ENCODE data around the gene MTHFSD. TPM values are rescaled to one million over a fixed set of nuclear protein-coding genes. Genes with fewer than 3 reads are reported as not detected.

The MTHFSD gene
- total RNA-seq, 1 donor from 2014 or later, result 35.0 TPM

DNA sequence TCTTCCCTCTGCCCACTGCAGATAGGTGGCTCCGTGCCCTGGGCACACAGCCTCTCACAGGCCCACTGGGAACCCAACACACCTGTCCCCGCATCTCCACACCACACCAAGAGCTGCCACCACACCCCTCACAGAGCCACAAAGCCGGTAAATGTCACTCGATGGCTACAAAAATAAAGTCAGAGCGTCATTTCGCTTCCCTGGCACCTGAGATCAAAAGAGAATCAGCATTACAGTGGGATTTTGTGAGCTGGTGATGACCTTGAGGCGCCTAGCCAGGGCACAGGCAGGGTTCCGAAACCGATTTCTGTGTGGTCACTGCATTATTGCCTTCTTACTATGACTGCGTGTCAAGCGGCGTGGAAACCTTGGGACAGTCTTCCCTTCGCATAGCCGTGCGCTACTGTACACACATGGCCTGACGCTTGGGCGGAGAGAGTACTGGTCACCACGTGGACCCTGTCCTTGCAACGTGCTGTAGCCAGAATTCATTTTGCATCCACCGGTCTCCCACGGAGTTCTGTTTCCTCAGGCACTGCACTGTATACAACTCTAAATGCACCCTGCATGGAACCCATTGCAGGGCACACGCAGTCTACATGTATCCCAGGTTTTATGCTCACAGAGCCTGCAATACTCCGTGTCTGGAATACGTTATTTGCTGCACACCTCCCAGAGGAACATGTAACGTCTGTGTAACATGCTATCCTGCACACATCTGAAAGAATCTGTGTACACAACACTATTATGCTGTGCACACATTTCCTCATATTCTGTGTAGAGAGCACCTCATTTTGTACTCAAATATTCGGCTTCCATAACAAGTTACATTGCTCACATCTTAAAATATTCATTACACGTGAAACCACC, 50.5 kb downstream of the MTHFSD start:
- CTCF ChIA-PET, result no interaction called here
- H3K9me3 Mint-ChIP-seq, result no peaks in the 10 kb centered on the region
- peaks cover 78% of the 10 kb centered on the region for H3K27me3 Mint-ChIP-seq
- peak overlapping the region; percentile 52 for H3K4me3 Mint-ChIP-seq
- TF ChIP-seq, protein P1, sequence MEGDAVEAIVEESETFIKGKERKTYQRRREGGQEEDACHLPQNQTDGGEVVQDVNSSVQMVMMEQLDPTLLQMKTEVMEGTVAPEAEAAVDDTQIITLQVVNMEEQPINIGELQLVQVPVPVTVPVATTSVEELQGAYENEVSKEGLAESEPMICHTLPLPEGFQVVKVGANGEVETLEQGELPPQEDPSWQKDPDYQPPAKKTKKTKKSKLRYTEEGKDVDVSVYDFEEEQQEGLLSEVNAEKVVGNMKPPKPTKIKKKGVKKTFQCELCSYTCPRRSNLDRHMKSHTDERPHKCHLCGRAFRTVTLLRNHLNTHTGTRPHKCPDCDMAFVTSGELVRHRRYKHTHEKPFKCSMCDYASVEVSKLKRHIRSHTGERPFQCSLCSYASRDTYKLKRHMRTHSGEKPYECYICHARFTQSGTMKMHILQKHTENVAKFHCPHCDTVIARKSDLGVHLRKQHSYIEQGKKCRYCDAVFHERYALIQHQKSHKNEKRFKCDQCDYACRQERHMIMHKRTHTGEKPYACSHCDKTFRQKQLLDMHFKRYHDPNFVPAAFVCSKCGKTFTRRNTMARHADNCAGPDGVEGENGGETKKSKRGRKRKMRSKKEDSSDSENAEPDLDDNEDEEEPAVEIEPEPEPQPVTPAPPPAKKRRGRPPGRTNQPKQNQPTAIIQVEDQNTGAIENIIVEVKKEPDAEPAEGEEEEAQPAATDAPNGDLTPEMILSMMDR (IDR thresholded peaks at IDR 0.05), result no peak
- intact Hi-C loops (cut with micrococcal nuclease), result loop anchor here (5.0 kb wide), 1 partner anchor 592 kb away; no protein-coding TSS in a partner anchor
- peak overlapping the region; percentile 31 for H3K27ac Mint-ChIP-seq
- ATAC-seq (ENCODE audit: low read depth) (no peak), DNase-seq (no peak)
- peaks cover 25% of the 10 kb centered on the region for H3K4me1 Mint-ChIP-seq
- POLR2A ChIA-PET, result no interaction called here
- no peaks in the 10 kb centered on the region for H3K36me3 Mint-ChIP-seq (ENCODE audit: low read depth)

GRCh38 chr16:86503830-86504229, 51.2 kb downstream of the MTHFSD start:
- TF ChIP-seq, protein P1 (IDR thresholded peaks at IDR 0.05), result no peak
- ATAC-seq (ENCODE audit: low read depth), result no peak
- Mint-ChIP-seq H3K27me3 (peaks cover 80% of the 10 kb centered on the region), H3K4me3 (no peak overlapping the region), H3K36me3 (ENCODE audit: low read depth) (no peaks in the 10 kb centered on the region), H3K9me3 (no peaks in the 10 kb centered on the region), H3K4me1 (peaks cover 18% of the 10 kb centered on the region), H3K27ac (no peak overlapping the region)
- POLR2A ChIA-PET, result no interaction called here
- CTCF ChIA-PET, result no interaction called here
- intact Hi-C loops (cut with micrococcal nuclease), result no loop called here
- no peak for DNase-seq

GRCh38 chr16:86502856-86503748, 51.9 kb downstream of the MTHFSD start:
- Mint-ChIP-seq H3K27me3 (peaks cover 83% of the 10 kb centered on the region), H3K9me3 (no peaks in the 10 kb centered on the region), H3K36me3 (ENCODE audit: low read depth) (no peaks in the 10 kb centered on the region), H3K4me3 (no peak overlapping the region), H3K4me1 (peaks cover 17% of the 10 kb centered on the region), H3K27ac (no peak overlapping the region)
- TF ChIP-seq, protein P1 (IDR thresholded peaks at IDR 0.05), result no peak
- intact Hi-C loops (cut with micrococcal nuclease), result no loop called here
- ChIA-PET CTCF (no interaction called here), POLR2A (no interaction called here)
- no peak for ATAC-seq (ENCODE audit: low read depth)
- no peak for DNase-seq

DNA sequence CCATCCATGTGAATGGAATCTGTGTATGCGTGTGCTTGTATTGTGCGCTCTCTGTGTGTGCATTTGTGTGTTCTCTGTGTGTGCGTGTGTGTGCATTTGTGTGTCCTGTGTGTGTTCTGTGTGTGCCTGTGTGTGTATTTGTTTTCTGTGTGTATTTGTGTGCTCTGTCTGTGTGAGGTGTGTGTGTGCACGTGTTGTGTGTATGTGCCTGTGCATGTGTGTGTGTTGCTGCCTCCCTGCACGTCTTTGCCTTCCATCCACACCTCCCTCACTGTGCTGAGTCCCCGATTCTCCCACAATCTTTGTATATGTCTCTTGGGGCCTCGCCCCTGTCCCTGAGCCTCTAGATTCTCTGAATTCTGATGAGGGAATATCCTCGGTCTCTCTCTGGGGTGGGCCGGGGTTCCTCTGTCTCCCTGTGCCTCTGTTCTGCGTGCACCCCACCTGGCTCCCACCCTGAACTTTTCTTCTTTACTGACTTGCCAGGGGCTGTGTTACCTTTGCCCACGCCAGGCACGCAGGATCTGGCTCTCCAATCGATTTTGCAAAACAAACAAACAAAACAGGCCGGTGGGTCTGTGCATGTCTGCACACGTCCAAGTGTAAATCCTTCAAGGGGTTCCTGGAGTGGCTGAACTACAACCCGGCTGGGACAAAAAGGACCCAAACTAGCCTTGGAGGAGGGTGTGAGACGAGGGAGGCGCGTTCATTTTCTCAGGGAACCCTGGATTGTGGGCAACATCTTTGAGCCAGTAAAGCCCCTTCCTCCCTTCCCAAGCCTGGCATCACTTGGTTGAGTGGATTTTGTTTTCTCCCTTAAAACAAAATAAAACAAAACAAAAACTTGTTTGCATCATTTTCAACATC, 52.8 kb downstream of the MTHFSD start:
- intact Hi-C loops (cut with micrococcal nuclease), result no loop called here
- Mint-ChIP-seq H3K27me3 (peaks cover 77% of the 10 kb centered on the region), H3K4me3 (no peak overlapping the region), H3K36me3 (ENCODE audit: low read depth) (no peaks in the 10 kb centered on the region), H3K4me1 (peaks cover 11% of the 10 kb centered on the region), H3K27ac (no peak overlapping the region), H3K9me3 (no peaks in the 10 kb centered on the region)
- POLR2A ChIA-PET, result no interaction called here
- CTCF ChIA-PET, result no interaction called here
- DNase-seq, result no peak
- no peak for ATAC-seq (ENCODE audit: low read depth)
- TF ChIP-seq, protein P1 (IDR thresholded peaks at IDR 0.05), result no peak

All from activated B cell treated with CpG ODN at 0.5 μM for 24 hours (primary cell).